WTC11 (cell line): Measurements from ENCODE around the gene MCM10. TPM values are rescaled to one million over a fixed set of nuclear protein-coding genes. Genes with fewer than 3 reads are reported as not detected.

ENCODE experiments used
- ATAC-seq: fragments of 200-7000 bp; cut with Tn5 transposase; 2 replicates; pipeline ENCODE4 v1.10.0; 2021; ENCODE audit warnings: mild to moderate bottlenecking, moderate library complexity
- CTCF ChIA-PET: fragments of 300-600 bp; sonication (Branson Sonifier 250); formaldehyde crosslinking; loops from one replicate; lab custom pipeline; 2021; ENCODE audit warnings: antibody characterized with exemption; lab: Charles Lee
- POLR2A ChIA-PET: fragments of 350-600 bp; sonication (Branson Sonifier 250); formaldehyde crosslinking; loops from one replicate; lab custom pipeline; 2021; ENCODE audit warnings: antibody characterized with exemption; lab: Charles Lee
- DNase-seq: peaks from one replicate; pipeline ENCODE4 v3.0.0; 2021; ENCODE audit warnings: low spot score
- H3K27ac Mint-ChIP-seq: 2 replicates; pipeline ENCODE4 v1.8.0; 2021; ENCODE audit warnings: mixed read lengths
- H3K27me3 Mint-ChIP-seq: 2 replicates; pipeline ENCODE4 v1.8.0; 2021; ENCODE audit warnings: low read depth, mild to moderate bottlenecking, moderate library complexity, mixed read lengths
- H3K36me3 Mint-ChIP-seq: 2 replicates; pipeline ENCODE4 v1.8.0; 2021; ENCODE audit warnings: mixed read lengths
- H3K4me1 Mint-ChIP-seq: 2 replicates; pipeline ENCODE4 v1.8.0; 2022; ENCODE audit warnings: mixed read lengths
- H3K4me3 Mint-ChIP-seq: 2 replicates; pipeline ENCODE4 v1.8.0; 2021; ENCODE audit warnings: mild to moderate bottlenecking, moderate library complexity, mixed read lengths
- H3K9me3 Mint-ChIP-seq: 2 replicates; pipeline ENCODE4 v1.8.0; 2021; ENCODE audit warnings: mixed read lengths
- FOXJ3 ChIP-seq: sonication (generic); formaldehyde crosslinking; IDR thresholded peaks from 2 replicates; pipeline ENCODE4 v1.9.0; 2021; ENCODE audit warnings: missing genetic modification reagents, mild to moderate bottlenecking, borderline replicate concordance
- GRHL2 ChIP-seq: fragments of 250-450 bp; sonication (Bioruptor Pico); IDR thresholded peaks from 2 replicates; pipeline ENCODE4 v1.8.0; 2022; ENCODE audit warnings: mild to moderate bottlenecking, moderate library complexity; ENCODE audit not compliant: insufficient replicate concordance, severe bottlenecking
- MXD4 ChIP-seq: fragments of 250-450 bp; sonication (Bioruptor Pico); IDR thresholded peaks from 2 replicates; pipeline ENCODE4 v1.8.0; 2021; ENCODE audit warnings: mild to moderate bottlenecking, moderate library complexity, borderline replicate concordance
- NFE2L1 ChIP-seq: sonication (generic); formaldehyde crosslinking; IDR thresholded peaks from 2 replicates; pipeline ENCODE4 v1.8.1; 2023; ENCODE audit warnings: missing genetic modification reagents
- NFYB ChIP-seq: sonication (generic); formaldehyde crosslinking; conservative IDR thresholded peaks from 2 replicates; pipeline ENCODE4 v1.8.0; 2022; ENCODE audit warnings: low read depth, missing genetic modification reagents
- OVOL2 ChIP-seq: fragments of 250-450 bp; sonication (Bioruptor Pico); IDR thresholded peaks from 2 replicates; pipeline ENCODE4 v1.9.0; 2021; ENCODE audit warnings: mild to moderate bottlenecking, borderline replicate concordance
- SP1 ChIP-seq: sonication (generic); formaldehyde crosslinking; conservative IDR thresholded peaks from 2 replicates; pipeline ENCODE4 v1.8.1; 2022; ENCODE audit warnings: missing genetic modification reagents
- TEAD1 ChIP-seq: sonication (generic); formaldehyde crosslinking; IDR thresholded peaks from 2 replicates; pipeline ENCODE4 v1.8.0; 2022; ENCODE audit warnings: mild to moderate bottlenecking, missing genetic modification reagents
- ZBTB21 ChIP-seq: sonication (generic); formaldehyde crosslinking; IDR thresholded peaks from 2 replicates; pipeline ENCODE4 v1.8.1; 2023; ENCODE audit warnings: mild to moderate bottlenecking, missing genetic modification reagents, borderline replicate concordance
- total RNA-seq: library from RNA; stranded (reverse); gene quantifications from 3 replicates; pipeline ENCODE4 v1.2.3, GENCODE V29; 2021
- TF ChIP-seq, protein P1 (sequence below): fragments of 250-450 bp; sonication (Bioruptor Pico); IDR thresholded peaks from 2 replicates; pipeline ENCODE4 v1.9.0; 2021; ENCODE audit warnings: mild to moderate bottlenecking, borderline replicate concordance
- TF ChIP-seq, protein P2 (sequence below): sonication (generic); formaldehyde crosslinking; IDR thresholded peaks from 2 replicates; pipeline ENCODE4 v1.8.1; 2023; ENCODE audit warnings: mild to moderate bottlenecking, missing genetic modification reagents
- TF ChIP-seq, protein P3 (sequence below): fragments of 250-450 bp; sonication (Bioruptor Pico); IDR thresholded peaks from 2 replicates; pipeline ENCODE4 v1.9.0; 2021; ENCODE audit warnings: moderate library complexity, mild to moderate bottlenecking, inconsistent platforms, borderline replicate concordance
- TF ChIP-seq, protein P4 (sequence below): sonication (generic); formaldehyde crosslinking; IDR thresholded peaks from 2 replicates; pipeline ENCODE4 v1.8.0; 2022; ENCODE audit warnings: mild to moderate bottlenecking, missing genetic modification reagents
- TF ChIP-seq, protein P5 (sequence below): sonication (generic); formaldehyde crosslinking; IDR thresholded peaks from 2 replicates; pipeline ENCODE4 v1.8.0; 2023; ENCODE audit warnings: missing genetic modification reagents, mild to moderate bottlenecking, borderline replicate concordance
- TF ChIP-seq, protein P6 (sequence below): sonication (generic); formaldehyde crosslinking; IDR thresholded peaks from 2 replicates; pipeline ENCODE4 v1.8.1; 2023; ENCODE audit warnings: mild to moderate bottlenecking, missing genetic modification reagents, moderate library complexity
- TF ChIP-seq, protein P7 (sequence below): sonication (generic); formaldehyde crosslinking; IDR thresholded peaks from 2 replicates; pipeline ENCODE4 v1.8.0; 2022; ENCODE audit warnings: mild to moderate bottlenecking, missing genetic modification reagents
- TF ChIP-seq, protein P8 (sequence below): sonication (generic); formaldehyde crosslinking; IDR thresholded peaks from 2 replicates; pipeline ENCODE4 v1.8.0; 2022; ENCODE audit warnings: mild to moderate bottlenecking, missing genetic modification reagents

Gene MCM10
- total RNA-seq, 1 experiment from 2014 or later, result 44.3 TPM

DNA sequence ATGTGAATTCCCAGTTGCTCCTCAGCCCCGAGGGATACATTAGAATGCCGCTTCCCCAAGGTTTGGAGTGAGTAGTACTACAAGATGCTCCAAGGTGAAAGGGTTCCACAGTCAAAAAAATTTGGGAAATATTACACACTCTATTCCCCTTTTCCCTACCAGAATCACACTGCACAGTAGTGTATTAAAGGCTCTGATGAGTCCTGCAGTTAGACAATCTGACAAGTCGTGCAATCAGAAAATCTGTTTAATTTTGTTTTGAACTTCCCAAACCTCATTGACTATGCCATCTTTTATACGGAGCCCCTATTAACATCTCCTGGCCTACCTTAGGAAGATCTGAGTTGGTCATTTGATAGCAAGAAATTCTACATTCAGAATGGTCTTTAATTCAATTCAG is 86.4 kb downstream of the MCM10 start:
- ATAC-seq (no peak), DNase-seq (no peak)
- Mint-ChIP-seq H3K4me1 (no peaks in the 10 kb centered on the region), H3K4me3 (no peak overlapping the region), H3K9me3 (peaks cover 4% of the 10 kb centered on the region; the same call in 1 of the 2 replicates), H3K27ac (no peak overlapping the region), H3K27me3 (no peaks in the 10 kb centered on the region), H3K36me3 (no peaks in the 10 kb centered on the region)
- TF ChIP-seq, protein P1, sequence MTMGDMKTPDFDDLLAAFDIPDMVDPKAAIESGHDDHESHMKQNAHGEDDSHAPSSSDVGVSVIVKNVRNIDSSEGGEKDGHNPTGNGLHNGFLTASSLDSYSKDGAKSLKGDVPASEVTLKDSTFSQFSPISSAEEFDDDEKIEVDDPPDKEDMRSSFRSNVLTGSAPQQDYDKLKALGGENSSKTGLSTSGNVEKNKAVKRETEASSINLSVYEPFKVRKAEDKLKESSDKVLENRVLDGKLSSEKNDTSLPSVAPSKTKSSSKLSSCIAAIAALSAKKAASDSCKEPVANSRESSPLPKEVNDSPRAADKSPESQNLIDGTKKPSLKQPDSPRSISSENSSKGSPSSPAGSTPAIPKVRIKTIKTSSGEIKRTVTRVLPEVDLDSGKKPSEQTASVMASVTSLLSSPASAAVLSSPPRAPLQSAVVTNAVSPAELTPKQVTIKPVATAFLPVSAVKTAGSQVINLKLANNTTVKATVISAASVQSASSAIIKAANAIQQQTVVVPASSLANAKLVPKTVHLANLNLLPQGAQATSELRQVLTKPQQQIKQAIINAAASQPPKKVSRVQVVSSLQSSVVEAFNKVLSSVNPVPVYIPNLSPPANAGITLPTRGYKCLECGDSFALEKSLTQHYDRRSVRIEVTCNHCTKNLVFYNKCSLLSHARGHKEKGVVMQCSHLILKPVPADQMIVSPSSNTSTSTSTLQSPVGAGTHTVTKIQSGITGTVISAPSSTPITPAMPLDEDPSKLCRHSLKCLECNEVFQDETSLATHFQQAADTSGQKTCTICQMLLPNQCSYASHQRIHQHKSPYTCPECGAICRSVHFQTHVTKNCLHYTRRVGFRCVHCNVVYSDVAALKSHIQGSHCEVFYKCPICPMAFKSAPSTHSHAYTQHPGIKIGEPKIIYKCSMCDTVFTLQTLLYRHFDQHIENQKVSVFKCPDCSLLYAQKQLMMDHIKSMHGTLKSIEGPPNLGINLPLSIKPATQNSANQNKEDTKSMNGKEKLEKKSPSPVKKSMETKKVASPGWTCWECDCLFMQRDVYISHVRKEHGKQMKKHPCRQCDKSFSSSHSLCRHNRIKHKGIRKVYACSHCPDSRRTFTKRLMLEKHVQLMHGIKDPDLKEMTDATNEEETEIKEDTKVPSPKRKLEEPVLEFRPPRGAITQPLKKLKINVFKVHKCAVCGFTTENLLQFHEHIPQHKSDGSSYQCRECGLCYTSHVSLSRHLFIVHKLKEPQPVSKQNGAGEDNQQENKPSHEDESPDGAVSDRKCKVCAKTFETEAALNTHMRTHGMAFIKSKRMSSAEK (CRISPR knock-in tag), result no peak
- TF ChIP-seq, protein P2, sequence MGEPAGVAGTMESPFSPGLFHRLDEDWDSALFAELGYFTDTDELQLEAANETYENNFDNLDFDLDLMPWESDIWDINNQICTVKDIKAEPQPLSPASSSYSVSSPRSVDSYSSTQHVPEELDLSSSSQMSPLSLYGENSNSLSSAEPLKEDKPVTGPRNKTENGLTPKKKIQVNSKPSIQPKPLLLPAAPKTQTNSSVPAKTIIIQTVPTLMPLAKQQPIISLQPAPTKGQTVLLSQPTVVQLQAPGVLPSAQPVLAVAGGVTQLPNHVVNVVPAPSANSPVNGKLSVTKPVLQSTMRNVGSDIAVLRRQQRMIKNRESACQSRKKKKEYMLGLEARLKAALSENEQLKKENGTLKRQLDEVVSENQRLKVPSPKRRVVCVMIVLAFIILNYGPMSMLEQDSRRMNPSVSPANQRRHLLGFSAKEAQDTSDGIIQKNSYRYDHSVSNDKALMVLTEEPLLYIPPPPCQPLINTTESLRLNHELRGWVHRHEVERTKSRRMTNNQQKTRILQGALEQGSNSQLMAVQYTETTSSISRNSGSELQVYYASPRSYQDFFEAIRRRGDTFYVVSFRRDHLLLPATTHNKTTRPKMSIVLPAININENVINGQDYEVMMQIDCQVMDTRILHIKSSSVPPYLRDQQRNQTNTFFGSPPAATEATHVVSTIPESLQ, result no peak
- ChIA-PET POLR2A (no interaction called here), CTCF (no interaction called here)

DNA sequence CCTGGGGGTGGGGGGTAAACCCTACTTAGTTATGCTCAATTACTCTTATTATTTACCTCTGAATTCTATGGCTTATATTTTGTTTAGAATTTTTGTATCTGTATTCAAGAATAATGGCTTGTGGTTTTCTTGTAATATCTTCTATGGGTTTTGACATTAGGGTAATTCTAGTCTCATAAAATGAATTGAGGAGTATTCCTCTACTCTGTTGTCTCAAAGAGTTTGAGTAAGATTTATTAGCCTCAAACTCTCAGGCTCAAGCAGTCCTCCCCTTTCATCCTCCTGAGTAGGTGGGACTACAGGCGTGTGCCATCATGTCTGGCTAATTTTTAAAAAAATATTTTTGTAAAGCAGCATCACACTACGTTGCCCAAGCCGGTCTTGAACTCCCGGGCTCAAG is 92.4 kb downstream of the MCM10 start:
- Mint-ChIP-seq H3K27me3 (peaks cover 2% of the 10 kb centered on the region; the same call in 1 of the 2 replicates), H3K27ac (no peak overlapping the region)
- TF ChIP-seq, protein P3, sequence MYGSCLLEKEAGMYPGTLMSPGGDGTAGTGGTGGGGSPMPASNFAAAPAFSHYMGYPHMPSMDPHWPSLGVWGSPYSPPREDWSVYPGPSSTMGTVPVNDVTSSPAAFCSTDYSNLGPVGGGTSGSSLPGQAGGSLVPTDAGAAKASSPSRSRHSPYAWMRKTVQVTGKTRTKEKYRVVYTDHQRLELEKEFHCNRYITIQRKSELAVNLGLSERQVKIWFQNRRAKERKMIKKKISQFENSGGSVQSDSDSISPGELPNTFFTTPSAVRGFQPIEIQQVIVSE (CRISPR knock-in tag), result no peak
- TF ChIP-seq, protein P4, sequence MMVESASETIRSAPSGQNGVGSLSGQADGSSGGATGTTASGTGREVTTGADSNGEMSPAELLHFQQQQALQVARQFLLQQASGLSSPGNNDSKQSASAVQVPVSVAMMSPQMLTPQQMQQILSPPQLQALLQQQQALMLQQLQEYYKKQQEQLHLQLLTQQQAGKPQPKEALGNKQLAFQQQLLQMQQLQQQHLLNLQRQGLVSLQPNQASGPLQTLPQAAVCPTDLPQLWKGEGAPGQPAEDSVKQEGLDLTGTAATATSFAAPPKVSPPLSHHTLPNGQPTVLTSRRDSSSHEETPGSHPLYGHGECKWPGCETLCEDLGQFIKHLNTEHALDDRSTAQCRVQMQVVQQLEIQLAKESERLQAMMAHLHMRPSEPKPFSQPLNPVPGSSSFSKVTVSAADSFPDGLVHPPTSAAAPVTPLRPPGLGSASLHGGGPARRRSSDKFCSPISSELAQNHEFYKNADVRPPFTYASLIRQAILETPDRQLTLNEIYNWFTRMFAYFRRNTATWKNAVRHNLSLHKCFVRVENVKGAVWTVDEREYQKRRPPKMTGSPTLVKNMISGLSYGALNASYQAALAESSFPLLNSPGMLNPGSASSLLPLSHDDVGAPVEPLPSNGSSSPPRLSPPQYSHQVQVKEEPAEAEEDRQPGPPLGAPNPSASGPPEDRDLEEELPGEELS (CRISPR knock-in tag), result no peak
- TF ChIP-seq, protein P5, sequence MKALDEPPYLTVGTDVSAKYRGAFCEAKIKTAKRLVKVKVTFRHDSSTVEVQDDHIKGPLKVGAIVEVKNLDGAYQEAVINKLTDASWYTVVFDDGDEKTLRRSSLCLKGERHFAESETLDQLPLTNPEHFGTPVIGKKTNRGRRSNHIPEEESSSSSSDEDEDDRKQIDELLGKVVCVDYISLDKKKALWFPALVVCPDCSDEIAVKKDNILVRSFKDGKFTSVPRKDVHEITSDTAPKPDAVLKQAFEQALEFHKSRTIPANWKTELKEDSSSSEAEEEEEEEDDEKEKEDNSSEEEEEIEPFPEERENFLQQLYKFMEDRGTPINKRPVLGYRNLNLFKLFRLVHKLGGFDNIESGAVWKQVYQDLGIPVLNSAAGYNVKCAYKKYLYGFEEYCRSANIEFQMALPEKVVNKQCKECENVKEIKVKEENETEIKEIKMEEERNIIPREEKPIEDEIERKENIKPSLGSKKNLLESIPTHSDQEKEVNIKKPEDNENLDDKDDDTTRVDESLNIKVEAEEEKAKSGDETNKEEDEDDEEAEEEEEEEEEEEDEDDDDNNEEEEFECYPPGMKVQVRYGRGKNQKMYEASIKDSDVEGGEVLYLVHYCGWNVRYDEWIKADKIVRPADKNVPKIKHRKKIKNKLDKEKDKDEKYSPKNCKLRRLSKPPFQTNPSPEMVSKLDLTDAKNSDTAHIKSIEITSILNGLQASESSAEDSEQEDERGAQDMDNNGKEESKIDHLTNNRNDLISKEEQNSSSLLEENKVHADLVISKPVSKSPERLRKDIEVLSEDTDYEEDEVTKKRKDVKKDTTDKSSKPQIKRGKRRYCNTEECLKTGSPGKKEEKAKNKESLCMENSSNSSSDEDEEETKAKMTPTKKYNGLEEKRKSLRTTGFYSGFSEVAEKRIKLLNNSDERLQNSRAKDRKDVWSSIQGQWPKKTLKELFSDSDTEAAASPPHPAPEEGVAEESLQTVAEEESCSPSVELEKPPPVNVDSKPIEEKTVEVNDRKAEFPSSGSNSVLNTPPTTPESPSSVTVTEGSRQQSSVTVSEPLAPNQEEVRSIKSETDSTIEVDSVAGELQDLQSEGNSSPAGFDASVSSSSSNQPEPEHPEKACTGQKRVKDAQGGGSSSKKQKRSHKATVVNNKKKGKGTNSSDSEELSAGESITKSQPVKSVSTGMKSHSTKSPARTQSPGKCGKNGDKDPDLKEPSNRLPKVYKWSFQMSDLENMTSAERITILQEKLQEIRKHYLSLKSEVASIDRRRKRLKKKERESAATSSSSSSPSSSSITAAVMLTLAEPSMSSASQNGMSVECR, result no peak
- TF ChIP-seq NFYB (CRISPR knock-in tag) (no peak), SP1 (CRISPR knock-in tag) (no peak), FOXJ3 (no peak), GRHL2 (no peak), MXD4 (CRISPR knock-in tag) (no peak), OVOL2 (CRISPR knock-in tag) (no peak), TEAD1 (CRISPR knock-in tag) (no peak), NFE2L1 (CRISPR knock-in tag) (no peak), ZBTB21 (no peak)
- TF ChIP-seq, protein P6, sequence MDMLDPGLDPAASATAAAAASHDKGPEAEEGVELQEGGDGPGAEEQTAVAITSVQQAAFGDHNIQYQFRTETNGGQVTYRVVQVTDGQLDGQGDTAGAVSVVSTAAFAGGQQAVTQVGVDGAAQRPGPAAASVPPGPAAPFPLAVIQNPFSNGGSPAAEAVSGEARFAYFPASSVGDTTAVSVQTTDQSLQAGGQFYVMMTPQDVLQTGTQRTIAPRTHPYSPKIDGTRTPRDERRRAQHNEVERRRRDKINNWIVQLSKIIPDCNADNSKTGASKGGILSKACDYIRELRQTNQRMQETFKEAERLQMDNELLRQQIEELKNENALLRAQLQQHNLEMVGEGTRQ (CRISPR knock-in tag), result no peak
- TF ChIP-seq, protein P7, sequence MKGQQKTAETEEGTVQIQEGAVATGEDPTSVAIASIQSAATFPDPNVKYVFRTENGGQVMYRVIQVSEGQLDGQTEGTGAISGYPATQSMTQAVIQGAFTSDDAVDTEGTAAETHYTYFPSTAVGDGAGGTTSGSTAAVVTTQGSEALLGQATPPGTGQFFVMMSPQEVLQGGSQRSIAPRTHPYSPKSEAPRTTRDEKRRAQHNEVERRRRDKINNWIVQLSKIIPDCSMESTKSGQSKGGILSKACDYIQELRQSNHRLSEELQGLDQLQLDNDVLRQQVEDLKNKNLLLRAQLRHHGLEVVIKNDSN (CRISPR knock-in tag), result no peak
- TF ChIP-seq, protein P8, sequence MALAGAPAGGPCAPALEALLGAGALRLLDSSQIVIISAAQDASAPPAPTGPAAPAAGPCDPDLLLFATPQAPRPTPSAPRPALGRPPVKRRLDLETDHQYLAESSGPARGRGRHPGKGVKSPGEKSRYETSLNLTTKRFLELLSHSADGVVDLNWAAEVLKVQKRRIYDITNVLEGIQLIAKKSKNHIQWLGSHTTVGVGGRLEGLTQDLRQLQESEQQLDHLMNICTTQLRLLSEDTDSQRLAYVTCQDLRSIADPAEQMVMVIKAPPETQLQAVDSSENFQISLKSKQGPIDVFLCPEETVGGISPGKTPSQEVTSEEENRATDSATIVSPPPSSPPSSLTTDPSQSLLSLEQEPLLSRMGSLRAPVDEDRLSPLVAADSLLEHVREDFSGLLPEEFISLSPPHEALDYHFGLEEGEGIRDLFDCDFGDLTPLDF (CRISPR knock-in tag), result no peak

More for the DNA sequence above, 92.4 kb downstream of the MCM10 start:
- Mint-ChIP-seq H3K36me3 (peaks cover 6% of the 10 kb centered on the region), H3K4me3 (no peak overlapping the region), H3K9me3 (peaks cover 6% of the 10 kb centered on the region), H3K4me1 (0 out of 2 replicates have a peak, but pooled peaks cover 3% of the 10 kb centered on the region)
- ChIA-PET CTCF (interaction anchor here (1.0 kb wide), 1 partner anchor 92 kb away, joined by 3 read pairs; the partner anchor contains the start of gene MCM10), POLR2A (no interaction called here)
- DNase-seq (no peak), ATAC-seq (no peak)
